GM12878 (cell line): ENCODE data around the gene IFT88. TPM values are rescaled to one million over a fixed set of nuclear protein-coding genes. Genes with fewer than 3 reads are reported as not detected.
A peak's percentile ranks its signal among the peaks of the same experiment; 100 is the strongest.

ENCODE experiments used
- ATAC-seq: fragments of 200-7000 bp; cut with Tn5 transposase; 3 replicates; pipeline ENCODE4 v1.9.1; 2020; ENCODE audit warnings: mild to moderate bottlenecking, moderate library complexity
- BruUV-seq: library from RNA; stranded (reverse); fragments of 400-500 nt; replicated peaks from 2 replicates; lab custom pipeline; 2021; lab: Mats Ljungman, UMichigan
- CTCF ChIA-PET: fragments of 300-600 bp; sonication (Branson Sonifier 250); formaldehyde crosslinking; extraction: SDS; loops from one replicate; lab custom pipeline; 2021; ENCODE audit warnings: inconsistent platforms; lab: Yijun Ruan, JAX
- POLR2A ChIA-PET: fragments of 350-600 bp; formaldehyde crosslinking; extraction: SDS; loops from one replicate; lab custom pipeline; 2021; ENCODE audit warnings: inconsistent platforms; lab: Charles Lee
- RAD21 ChIA-PET: fragments of 300-600 bp; sonication (Branson Sonifier 250); formaldehyde crosslinking; loops from one replicate; lab custom pipeline; 2023; ENCODE audit warnings: antibody characterized with exemption; ENCODE audit not compliant: unreplicated experiment; lab: Charles Lee
- SMC1A ChIA-PET: fragments of 300-600 bp; sonication (Branson Sonifier 250); formaldehyde crosslinking; loops from one replicate; lab custom pipeline; 2023; ENCODE audit not compliant: unreplicated experiment, uncharacterized antibody; lab: Charles Lee
- DNase-seq: peaks from one replicate; pipeline ENCODE4 v3.0.0-alpha.2; 2011; ENCODE audit warnings: low read depth, low spot score
- FAIRE-seq: peaks from 3 replicates; lab custom pipeline; 2011; peaks lifted over from hg19 to GRCh38; lab: Jason Lieb, UNC
- H2AFZ ChIP-seq: 2 replicates; pipeline ENCODE4 v1.6.0; 2011; ENCODE audit warnings: low read depth, low read length, control low read depth; ENCODE audit not compliant: control insufficient read depth
- H3K27ac ChIP-seq: 2 replicates; pipeline ENCODE4 v1.5.1; 2011; ENCODE audit warnings: control low read depth; ENCODE audit not compliant: control insufficient read depth, insufficient read depth
- H3K27me3 ChIP-seq, 2 experiments: replicated peaks in 1 of 2; 2 replicates each; pipeline versions ENCODE4 v1.6.0 to v1.6.1; 2011; ENCODE audit warnings: low read length in 1 of 2; ENCODE audit not compliant: control insufficient read depth in 2 of 2, insufficient read depth in 2 of 2
- H3K36me3 ChIP-seq, 2 experiments: 2 replicates each; pipeline ENCODE4 v1.5.1; 2011; ENCODE audit warnings: low read length in 1 of 2; ENCODE audit not compliant: control insufficient read depth in 2 of 2, insufficient read depth in 2 of 2
- H3K4me1 ChIP-seq: 2 replicates; pipeline ENCODE4 v1.6.1; 2011; ENCODE audit warnings: mild to moderate bottlenecking, low read length, moderate library complexity, mixed read lengths; ENCODE audit not compliant: control insufficient read depth, insufficient read depth
- H3K4me2 ChIP-seq: 2 replicates; pipeline ENCODE4 v1.6.0; 2011; ENCODE audit warnings: control low read depth; ENCODE audit not compliant: control insufficient read depth, insufficient read depth
- H3K4me3 ChIP-seq: fragments of 200-600 bp; sonication (generic); 2 replicates; pipeline ENCODE4 v1.5.1; 2016
- H3K79me2 ChIP-seq: 2 replicates; pipeline ENCODE4 v1.6.0; 2011; ENCODE audit warnings: low read length; ENCODE audit not compliant: control insufficient read depth, insufficient read depth
- H3K9ac ChIP-seq: 2 replicates; pipeline ENCODE4 v1.8.0; 2011; ENCODE audit warnings: low read length, control low read depth, mixed read lengths; ENCODE audit not compliant: control insufficient read depth, insufficient read depth
- H3K9me3 ChIP-seq: replicated peaks from 3 replicates; pipeline ENCODE4 v1.5.1; 2011; ENCODE audit warnings: mild to moderate bottlenecking, low read length; ENCODE audit not compliant: control insufficient read depth, insufficient read depth
- H4K20me1 ChIP-seq: 2 replicates; pipeline ENCODE4 v1.6.0; 2011; ENCODE audit not compliant: control insufficient read depth, insufficient read depth
- BMI1 ChIP-seq: fragments of 450-650 bp; IDR thresholded peaks from 2 replicates; pipeline ENCODE4 v1.6.1; 2016; ENCODE audit warnings: mild to moderate bottlenecking, moderate library complexity, borderline replicate concordance
- MTA2 ChIP-seq: fragments of 450-650 bp; IDR thresholded peaks from 2 replicates; pipeline ENCODE4 v1.6.1; 2016; ENCODE audit warnings: low read depth, mild to moderate bottlenecking, moderate library complexity
- MYB ChIP-seq: fragments of 150-350 bp; IDR thresholded peaks from 2 replicates; pipeline ENCODE4 v1.6.1; 2014; ENCODE audit warnings: mild to moderate bottlenecking, low read depth, low read length, borderline replicate concordance
- RAD21 ChIP-seq: IDR thresholded peaks from 2 replicates; pipeline ENCODE4 v1.6.1; 2011; ENCODE audit warnings: mild to moderate bottlenecking, low read depth, low read length, moderate library complexity; ENCODE audit not compliant: insufficient read depth
- WGBS: methylation state at CpG from one replicate; pipeline ENCODE4 v1.1.6; 2016; ENCODE audit warnings: low lambda C conversion rate; ENCODE audit not compliant: insufficient replicate concordance, insufficient coverage; ENCODE audit errors: missing lambda C conversion rate; 5-methylcytosine and 5-hydroxymethylcytosine counted together
- in situ Hi-C: fragments of 300-500 bp; cut with MboI; formaldehyde crosslinking; loops from 9 replicates; pipeline ENCODE4 v1.14.3; 2018; ENCODE audit warnings: mixed read lengths
- intact Hi-C: fragments of 100-400 bp; cut with micrococcal nuclease; formaldehyde crosslinking; loops from one replicate; pipeline ENCODE4 v1.14.2; 2022; ENCODE audit not compliant: unreplicated experiment
- polyA plus RNA-seq, 11 experiments: library from polyadenylated mRNA; depleted of rRNA in 4 of 11; unstranded in 6 of 11; stranded (reverse) in 5 of 11; fragments of >200 nt; fragmentation: Nextera tagmentation in 4 of 11; fragmentation: Illumina TruSeq in 1 of 11; extraction: Ambion mirVana in 4 of 11; extraction: Trizol in 1 of 11; gene quantifications; 1 replicate in 1 of 11; 2 replicates in 10 of 11; pipeline versions ENCODE4 v1.2.1 to v1.2.3, GENCODE V29; 2011 to 2016; ENCODE audit warnings: inconsistent platforms in 2 of 11, missing spikeins in 2 of 11, low read depth in 1 of 11
- total RNA-seq, 4 experiments: library from RNA; depleted of rRNA in 3 of 4; stranded (reverse); fragments of >200 nt in 3 of 4; fragmentation: Illumina TruSeq in 1 of 4; extraction: Trizol in 1 of 4; gene quantifications; 2 replicates each; pipeline versions ENCODE4 v1.2.1 to v1.2.3, GENCODE V29; 2013 to 2021
- TF ChIP-seq, protein P1 (sequence below): fragments of 450-650 bp; IDR thresholded peaks from 2 replicates; pipeline ENCODE4 v1.6.1; 2017; ENCODE audit warnings: mild to moderate bottlenecking

IFT88 gene
- total and polyA plus RNA-seq, 10 of the 15 experiments (the other 5 are each of a cell fraction or from before 2014, with no cell fraction given), result 2.9 to 5.6 (median 4.1) TPM

DNA sequence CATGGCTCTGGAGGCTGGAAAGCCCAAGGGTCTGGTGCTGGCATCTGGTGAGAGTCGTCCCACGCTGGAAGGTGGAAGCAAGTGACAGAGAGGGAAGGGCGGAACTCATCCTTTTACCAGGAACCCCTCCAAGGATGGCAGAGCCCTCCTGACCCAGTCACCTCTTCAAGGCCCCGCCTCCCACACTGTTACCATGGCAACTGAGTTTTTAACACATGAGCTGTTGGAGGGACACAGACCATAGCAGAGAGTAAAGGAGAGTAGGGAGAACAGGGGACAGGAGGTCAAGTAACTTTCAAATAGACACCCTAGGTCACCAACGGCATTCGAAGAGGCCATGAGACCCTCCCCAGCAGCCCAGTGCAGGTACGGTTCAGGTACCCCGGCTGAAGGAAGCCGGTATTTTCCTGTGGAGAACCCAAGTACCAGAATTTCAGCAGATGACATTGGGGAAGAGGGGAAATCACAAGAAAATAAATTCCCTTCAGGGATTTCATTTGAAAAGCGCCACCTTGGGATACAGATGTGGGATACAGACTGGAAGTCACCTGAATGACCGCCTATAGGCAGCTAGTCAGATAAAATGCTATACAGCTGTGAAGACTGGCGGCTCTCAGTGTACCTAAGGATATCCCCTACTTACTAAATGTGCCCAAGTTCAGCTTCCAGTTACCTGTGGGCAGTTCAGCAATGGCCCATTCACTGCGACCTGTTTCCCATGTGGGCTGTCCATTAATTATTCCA lies 144.5 kb downstream of the IFT88 start:
- Histone ChIP-seq H4K20me1 (no peaks in the 10 kb centered on the region), H3K27ac (no peak overlapping the region), H3K79me2 (no peaks in the 10 kb centered on the region), H3K9ac (no peak overlapping the region), H3K36me3 (no peaks in the 10 kb centered on the region), H3K4me2 (no peak overlapping the region), H3K4me3 (no peak overlapping the region), H3K9me3 (no peaks in the 10 kb centered on the region), H3K4me1 (no peaks in the 10 kb centered on the region), H3K27me3 (no peaks in the 10 kb centered on the region), H2AFZ (no peak overlapping the region)
- no peak for FAIRE-seq
- intact Hi-C loops, result loop anchor here (1.0 to 2.0 kb wide), 2 partner anchors 117 to 214 kb away; no protein-coding TSS in a partner anchor
- SMC1A ChIA-PET, result interaction anchor here (0.9 to 1.7 kb wide), 5 partner anchors 77 to 216 kb away, joined by 3 to 6 read pairs (median 3); no protein-coding TSS in a partner anchor
- no peak for DNase-seq
- RAD21 ChIA-PET, result interaction anchor here (1.3 to 1.5 kb wide), 2 partner anchors 118 to 214 kb away, joined by 3 to 4 read pairs; no protein-coding TSS in a partner anchor
- POLR2A ChIA-PET, result no interaction called here
- ATAC-seq, result 0 out of 3 replicates have a peak, but pooled peaks have one; percentile 16
- CTCF ChIA-PET, result interaction anchor here (1.0 to 3.6 kb wide), 6 partner anchors 11 to 215 kb away, joined by 3 to 15 read pairs (median 4); no protein-coding TSS in a partner anchor
- BruUV-seq, result no TSS peak
- no peak for TF ChIP-seq MYB
- no peak for TF ChIP-seq RAD21
- no peak for TF ChIP-seq MTA2
- TF ChIP-seq, protein P1, sequence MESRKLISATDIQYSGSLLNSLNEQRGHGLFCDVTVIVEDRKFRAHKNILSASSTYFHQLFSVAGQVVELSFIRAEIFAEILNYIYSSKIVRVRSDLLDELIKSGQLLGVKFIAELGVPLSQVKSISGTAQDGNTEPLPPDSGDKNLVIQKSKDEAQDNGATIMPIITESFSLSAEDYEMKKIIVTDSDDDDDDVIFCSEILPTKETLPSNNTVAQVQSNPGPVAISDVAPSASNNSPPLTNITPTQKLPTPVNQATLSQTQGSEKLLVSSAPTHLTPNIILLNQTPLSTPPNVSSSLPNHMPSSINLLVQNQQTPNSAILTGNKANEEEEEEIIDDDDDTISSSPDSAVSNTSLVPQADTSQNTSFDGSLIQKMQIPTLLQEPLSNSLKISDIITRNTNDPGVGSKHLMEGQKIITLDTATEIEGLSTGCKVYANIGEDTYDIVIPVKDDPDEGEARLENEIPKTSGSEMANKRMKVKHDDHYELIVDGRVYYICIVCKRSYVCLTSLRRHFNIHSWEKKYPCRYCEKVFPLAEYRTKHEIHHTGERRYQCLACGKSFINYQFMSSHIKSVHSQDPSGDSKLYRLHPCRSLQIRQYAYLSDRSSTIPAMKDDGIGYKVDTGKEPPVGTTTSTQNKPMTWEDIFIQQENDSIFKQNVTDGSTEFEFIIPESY, result no peak
- peak; percentile 77 for TF ChIP-seq BMI1
- 63% methylated on average over 13 of the region's 13 CpGs for WGBS
- in situ Hi-C loops, result no loop called here
